HEK293T (cell line): ENCODE results near the gene LEFTY2.

Experiments used
- CTCF ChIA-PET: fragments of 350-600 bp; formaldehyde crosslinking; extraction: SDS; loops from one replicate; lab custom pipeline; 2021; ENCODE audit warnings: antibody characterized with exemption, inconsistent platforms; lab: Yijun Ruan, JAX
- POLR2A ChIA-PET: fragments of 350-600 bp; formaldehyde crosslinking; extraction: SDS; loops from one replicate; lab custom pipeline; 2020; ENCODE audit warnings: antibody characterized with exemption, inconsistent platforms; lab: Yijun Ruan, JAX
- DNase-seq: peaks from one replicate; pipeline ENCODE4 v3.0.0; 2012; ENCODE audit warnings: mixed read lengths; ENCODE audit errors: extremely low spot score
- ARNT ChIP-seq: fragments of 450-650 bp; IDR thresholded peaks from 2 replicates; pipeline ENCODE4 v1.6.1; 2017; ENCODE audit warnings: mild to moderate bottlenecking
- BHLHE40 ChIP-seq: fragments of 450-650 bp; IDR thresholded peaks from 2 replicates; pipeline ENCODE4 v1.6.1; 2016; ENCODE audit warnings: mild to moderate bottlenecking, moderate library complexity, borderline replicate concordance
- CTBP1 ChIP-seq: fragments of 450-650 bp; IDR thresholded peaks from 2 replicates; pipeline ENCODE4 v1.6.1; 2016; ENCODE audit warnings: borderline replicate concordance
- ELF4 ChIP-seq: fragments of 450-650 bp; IDR thresholded peaks from 2 replicates; pipeline ENCODE4 v1.6.1; 2017; ENCODE audit warnings: antibody characterized with exemption
- FOXA1 ChIP-seq: fragments of 450-650 bp; IDR thresholded peaks from 2 replicates; pipeline ENCODE4 v1.6.1; 2016; ENCODE audit warnings: mild to moderate bottlenecking
- FOXK2 ChIP-seq: fragments of 450-650 bp; IDR thresholded peaks from 2 replicates; pipeline ENCODE4 v1.6.1; 2016; ENCODE audit warnings: mild to moderate bottlenecking
- FOXM1 ChIP-seq: fragments of 450-650 bp; IDR thresholded peaks from 2 replicates; pipeline ENCODE4 v1.6.1; 2017; ENCODE audit warnings: mild to moderate bottlenecking, borderline replicate concordance
- HDGF ChIP-seq: fragments of 450-650 bp; IDR thresholded peaks from 2 replicates; pipeline ENCODE4 v1.6.1; 2017; ENCODE audit warnings: antibody characterized with exemption, borderline replicate concordance
- L3MBTL2 ChIP-seq: fragments of 450-650 bp; conservative IDR thresholded peaks from 2 replicates; pipeline ENCODE4 v1.6.1; 2016; ENCODE audit warnings: mild to moderate bottlenecking
- LEF1 ChIP-seq: fragments of 450-650 bp; IDR thresholded peaks from 2 replicates; pipeline ENCODE4 v1.6.1; 2017; ENCODE audit warnings: mild to moderate bottlenecking, borderline replicate concordance
- NFRKB ChIP-seq: fragments of 450-650 bp; IDR thresholded peaks from 2 replicates; pipeline ENCODE4 v1.6.1; 2016; ENCODE audit warnings: mild to moderate bottlenecking, moderate library complexity
- PKNOX1 ChIP-seq: fragments of 450-650 bp; IDR thresholded peaks from 2 replicates; pipeline ENCODE4 v1.6.1; 2016
- SP1 ChIP-seq: fragments of 450-650 bp; IDR thresholded peaks from 2 replicates; pipeline ENCODE4 v1.6.1; 2017
- SUZ12 ChIP-seq: fragments of 450-650 bp; IDR thresholded peaks from 2 replicates; pipeline ENCODE4 v1.6.1; 2016; ENCODE audit warnings: mild to moderate bottlenecking
- TARDBP ChIP-seq: fragments of 450-650 bp; IDR thresholded peaks from 2 replicates; pipeline ENCODE4 v1.6.1; 2016
- ZNF384 ChIP-seq: fragments of 450-650 bp; IDR thresholded peaks from 2 replicates; pipeline ENCODE4 v1.6.1; 2016

The LEFTY2 gene

GRCh38 chr1:225923692-225924555 lies 17.1 kb downstream of the LEFTY2 start, which contains the start of gene PYCR2:
TSS of gene PYCR2 (minus strand) at chr1:225924250. CDS start at chr1:225924110, 140 bp downstream.
- CTCF ChIA-PET, result interaction anchor here (0.8 to 1.5 kb wide), 5 partner anchors 8 to 449 kb away, joined by 3 to 6 read pairs (median 3); partner anchors contain the start of gene SRP9
- peak; percentile 100 for DNase-seq

GRCh38 chr1:225923381-225923691 lies 17.7 kb downstream of the LEFTY2 start:
- DNase-seq, result peak; percentile 39
- ChIA-PET POLR2A (interaction anchor here (1.0 to 4.5 kb wide), 23 partner anchors 9 to 146 kb away, joined by 3 to 39 read pairs (median 6); partner anchors contain the start of genes EPHX1, H3-3A, LEFTY2 and SDE2), CTCF (interaction anchor here (0.8 to 1.5 kb wide), 3 partner anchors 8 to 449 kb away, joined by 3 to 6 read pairs (median 3); no protein-coding TSS in a partner anchor)
- TF ChIP-seq SUZ12, result no peak
- TF ChIP-seq L3MBTL2, result no peak
- no peak for TF ChIP-seq PKNOX1
- TF ChIP-seq ZNF384, result no peak
- TF ChIP-seq FOXK2, result no peak
- no peak for TF ChIP-seq SP1
- no peak for TF ChIP-seq NFRKB
- TF ChIP-seq ARNT, result no peak
- no peak for TF ChIP-seq FOXM1
- no peak for TF ChIP-seq ELF4
- no peak for TF ChIP-seq FOXA1
- no peak for TF ChIP-seq LEF1
- TF ChIP-seq BHLHE40, result no peak
- no peak; the same call in 1 of the 2 replicates for TF ChIP-seq HDGF
- TF ChIP-seq TARDBP, result no peak

More at GRCh38 chr1:225923692-225924555, 17.1 kb downstream of the LEFTY2 start, which contains the start of gene PYCR2:
- POLR2A ChIA-PET, result interaction anchor here (0.6 to 4.5 kb wide), 32 partner anchors 8 to 496 kb away, joined by 3 to 39 read pairs (median 4); partner anchors contain the start of genes EPHX1, H3-3A, LBR and LEFTY2
- TF ChIP-seq SUZ12, result no peak
- peak; percentile 90 for TF ChIP-seq L3MBTL2
- peak; percentile 86 for TF ChIP-seq ELF4

DNA sequence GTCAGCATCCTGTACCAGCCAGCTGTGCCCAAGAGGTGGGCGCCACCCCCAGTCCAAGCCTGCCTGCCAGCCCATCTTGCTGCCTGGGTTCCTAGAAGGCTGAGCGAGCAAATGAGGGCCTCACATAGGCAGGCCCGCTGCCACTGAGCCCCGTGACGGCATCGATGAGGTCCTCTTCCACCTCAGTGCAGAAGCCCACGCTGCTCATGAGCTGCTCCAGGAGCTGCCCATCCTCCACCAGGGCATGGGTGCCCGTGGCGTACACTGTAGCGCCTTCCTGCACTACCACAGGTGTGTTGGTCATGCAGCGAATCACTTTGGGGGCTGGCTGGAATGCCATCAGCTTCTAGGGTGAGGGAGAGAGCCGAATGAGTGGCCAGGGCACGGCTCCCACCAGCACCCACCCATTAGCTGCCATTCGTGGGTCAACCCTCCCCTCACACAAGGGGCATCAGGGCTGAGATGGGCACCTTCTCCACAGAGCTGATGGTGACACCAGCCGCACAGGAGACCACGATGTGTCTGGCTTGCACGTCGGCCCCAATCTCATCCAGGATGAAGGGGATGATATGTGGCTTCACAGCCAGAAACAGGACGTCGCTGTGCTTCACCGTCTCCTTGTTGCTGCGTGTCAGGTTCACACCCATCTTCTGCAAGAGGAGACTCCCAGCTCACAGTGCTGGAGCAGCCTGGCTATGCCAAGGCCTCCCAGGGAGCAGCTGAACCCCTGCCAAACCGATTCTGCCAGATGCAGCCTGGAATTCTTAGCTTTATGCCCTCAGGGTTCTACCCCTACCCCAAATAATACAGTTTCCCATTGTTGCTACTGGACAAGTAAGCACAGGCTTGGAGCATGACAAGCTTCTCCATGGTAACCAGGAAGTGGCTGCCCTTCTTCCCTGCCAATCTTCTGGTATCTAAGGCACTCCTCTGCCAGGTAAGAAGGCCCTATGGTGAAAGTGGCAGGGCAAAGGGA lies 19.0 kb downstream of the LEFTY2 start:
- TF ChIP-seq ELF4 (no peak), FOXM1 (no peak), HDGF (no peak), PKNOX1 (no peak), TARDBP (no peak), LEF1 (no peak), ZNF384 (no peak), L3MBTL2 (no peak), SUZ12 (no peak), SP1 (no peak), FOXK2 (no peak), NFRKB (no peak), BHLHE40 (no peak), FOXA1 (no peak)
- CTCF ChIA-PET, result interaction anchor here (0.8 kb wide), 1 partner anchor 447 kb away, joined by 3 read pairs; no protein-coding TSS in a partner anchor
- POLR2A ChIA-PET, result interaction anchor here (1.3 to 4.5 kb wide), 5 partner anchors 18 to 44 kb away, joined by 3 to 39 read pairs (median 8); partner anchors contain the start of genes LEFTY2 and TMEM63A
- no peak for DNase-seq

DNA sequence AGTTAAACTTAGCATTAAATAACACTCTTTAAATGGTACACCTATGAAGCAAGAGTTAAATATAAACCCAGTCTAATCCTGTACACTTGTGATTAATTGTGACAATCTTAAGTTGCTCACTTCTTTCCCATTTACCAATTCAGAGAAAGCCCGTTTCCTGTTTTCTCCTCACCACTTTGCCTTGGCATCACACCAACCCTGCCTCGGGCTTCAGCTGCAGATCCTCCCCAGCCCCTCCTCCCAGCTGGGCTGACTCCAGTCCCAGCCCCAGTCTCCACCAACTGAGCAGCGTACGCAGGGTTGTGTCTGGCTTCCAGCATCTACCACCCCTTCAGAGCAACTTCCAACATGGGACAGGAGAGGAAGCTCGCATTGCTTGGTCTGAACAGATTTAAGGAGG lies 21.1 kb downstream of the LEFTY2 start:
- TF ChIP-seq TARDBP (no peak), ARNT (no peak), HDGF (no peak), L3MBTL2 (no peak), LEF1 (no peak), FOXM1 (no peak), SUZ12 (no peak), PKNOX1 (no peak), ZNF384 (no peak), ELF4 (no peak)
- POLR2A ChIA-PET, result interaction anchor here (0.7 kb wide), 1 partner anchor 38 kb away, joined by 4 read pairs; no protein-coding TSS in a partner anchor
- DNase-seq, result no peak
- CTCF ChIA-PET, result no interaction called here

- CTCF ChIA-PET, result no interaction called here
- POLR2A ChIA-PET, result no interaction called here
- no peak for DNase-seq
- TF ChIP-seq SUZ12 (no peak), FOXM1 (no peak), HDGF (no peak), CTBP1 (no peak), BHLHE40 (no peak), FOXK2 (no peak), FOXA1 (no peak), SP1 (no peak), ZNF384 (no peak), ARNT (no peak), LEF1 (no peak)
Measured at GRCh38 chr1:225918280-225918679, 22.7 kb downstream of the LEFTY2 start.
